VCaP (cell line): ENCODE data around the gene KNL1.

ENCODE experiments used
- H3K27ac ChIP-seq: fragments of 450-650 bp; 2 replicates; pipeline ENCODE4 v1.5.1; 2017
- CTCF ChIP-seq: fragments of 450-650 bp; conservative IDR thresholded peaks from 2 replicates; pipeline ENCODE4 v1.5.1; 2017; ENCODE audit warnings: mild to moderate bottlenecking, moderate library complexity

The KNL1 gene

DNA sequence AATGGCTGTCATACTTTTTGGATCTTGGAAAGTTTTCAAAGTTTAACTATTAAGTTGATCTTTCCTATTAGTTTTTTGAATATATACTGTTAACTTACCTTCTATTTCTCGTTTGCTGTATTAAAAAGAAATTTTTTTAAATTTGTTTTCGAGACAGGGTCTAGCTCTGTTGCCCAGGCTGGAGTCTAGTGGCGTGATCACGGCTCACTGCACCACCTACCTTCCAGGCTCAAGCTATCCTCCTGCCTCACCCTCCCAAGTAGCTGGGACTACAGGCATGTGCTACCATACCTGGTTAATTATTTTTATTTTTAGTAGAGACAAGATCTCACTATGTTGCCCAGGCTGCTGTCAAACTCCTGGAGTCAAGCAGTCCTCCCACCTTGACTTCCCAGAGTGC lies 4.6 kb downstream of the KNL1 start:
- TF ChIP-seq CTCF, result no peak
- no peak overlapping the region for H3K27ac ChIP-seq

- H3K27ac ChIP-seq, result no peak overlapping the region
- no peak for TF ChIP-seq CTCF
Measured at GRCh38 chr15:40600956-40601355, 6.9 kb downstream of the KNL1 start.

- TF ChIP-seq CTCF, result no peak
- H3K27ac ChIP-seq, result no peak overlapping the region
Measured at GRCh38 chr15:40603935-40604334, 9.9 kb downstream of the KNL1 start.

GRCh38 chr15:40613080-40613479 lies 19.0 kb downstream of the KNL1 start:
- TF ChIP-seq CTCF, result no peak
- no peak overlapping the region for H3K27ac ChIP-seq

GRCh38 chr15:40618023-40618422 lies 24.0 kb downstream of the KNL1 start:
- H3K27ac ChIP-seq, result no peak overlapping the region
- no peak for TF ChIP-seq CTCF

DNA sequence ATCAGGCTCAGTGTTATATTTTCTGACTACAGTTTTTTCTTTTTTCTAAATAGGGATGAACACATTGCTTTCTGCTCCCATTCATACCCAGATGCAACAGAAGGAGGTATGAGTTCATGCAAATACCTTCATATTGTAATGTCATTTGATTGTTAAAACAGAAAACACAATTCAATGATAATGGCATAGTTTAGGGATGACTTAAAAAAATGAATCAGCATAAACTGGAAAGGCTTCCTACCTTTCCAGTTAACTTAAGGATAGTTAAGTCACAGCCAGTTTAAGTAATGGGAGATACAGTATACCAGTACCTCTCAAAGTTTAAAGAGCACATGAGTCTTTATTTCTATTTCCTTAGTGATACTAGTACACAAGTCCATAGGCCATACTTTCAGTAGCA lies 24.9 kb downstream of the KNL1 start:
- no peak for TF ChIP-seq CTCF
- H3K27ac ChIP-seq, result no peak overlapping the region

DNA sequence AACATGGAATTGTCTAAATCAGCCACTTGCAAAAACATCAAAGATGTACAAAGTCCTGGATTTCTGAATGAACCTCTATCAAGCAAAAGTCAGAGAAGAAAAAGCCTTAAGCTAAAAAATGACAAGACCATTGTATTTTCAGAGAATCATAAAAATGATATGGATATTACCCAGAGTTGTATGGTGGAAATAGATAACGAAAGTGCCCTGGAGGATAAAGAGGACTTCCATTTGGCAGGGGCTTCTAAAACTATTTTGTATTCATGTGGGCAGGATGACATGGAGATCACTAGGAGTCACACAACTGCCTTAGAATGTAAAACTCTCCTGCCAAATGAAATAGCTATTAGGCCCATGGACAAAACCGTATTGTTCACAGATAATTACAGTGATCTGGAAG lies 29.3 kb downstream of the KNL1 start:
- no peak overlapping the region for H3K27ac ChIP-seq
- TF ChIP-seq CTCF, result no peak

GRCh38 chr15:40630313-40630712 lies 36.3 kb downstream of the KNL1 start:
- TF ChIP-seq CTCF, result no peak
- no peak overlapping the region for H3K27ac ChIP-seq
